Kidney (tissue), 14 donors: Measurements from ENCODE around the gene TMCO4. TPM values are rescaled to one million over a fixed set of nuclear protein-coding genes. Genes with fewer than 3 reads are reported as not detected.
A peak's percentile ranks its signal among the peaks of the same experiment; 100 is the strongest.

Experiments
- DNase-seq, 5 donors: peaks; one replicate each; pipeline ENCODE4 v3.0.0-alpha.2; 2013 to 2020
- FAIRE-seq: peaks from 2 replicates; lab custom pipeline; 2012; peaks lifted over from hg19 to GRCh38; lab: Jason Lieb, UNC
- H3K27ac ChIP-seq, 2 donors: one replicate each; pipeline ENCODE4 v1.7.0; 2013; ENCODE audit warnings: low read depth in 2 of 2, low read length in 2 of 2, inconsistent platforms in 1 of 2
- H3K27me3 ChIP-seq: one replicate; pipeline ENCODE4 v1.7.1; 2013; ENCODE audit warnings: low read length, inconsistent platforms; ENCODE audit not compliant: control insufficient read depth, insufficient read depth
- H3K36me3 ChIP-seq, 3 donors: one replicate each; pipeline versions ENCODE4 v1.7.0 to v1.7.1; 2013; ENCODE audit warnings: low read length in 3 of 3, control low read depth in 1 of 3, inconsistent platforms in 1 of 3; ENCODE audit not compliant: insufficient read depth in 3 of 3, control insufficient read depth in 2 of 3
- H3K4me1 ChIP-seq, 3 donors: one replicate each; pipeline versions ENCODE4 v1.7.0 to v1.7.1; 2013; ENCODE audit warnings: low read length in 3 of 3, inconsistent platforms in 1 of 3, low read depth in 1 of 3; ENCODE audit not compliant: control insufficient read depth in 2 of 3, insufficient read depth in 2 of 3
- H3K4me3 ChIP-seq, 3 donors: one replicate each; pipeline versions ENCODE4 v1.7.0 to v1.8.1; 2013; ENCODE audit warnings: low read length in 3 of 3, control low read depth in 1 of 3, inconsistent platforms in 1 of 3
- H3K9ac ChIP-seq, 3 donors: one replicate each; pipeline versions ENCODE4 v1.7.0 to v1.7.1; 2013; ENCODE audit warnings: low read length in 3 of 3, control low read depth in 1 of 3, inconsistent platforms in 1 of 3
- H3K9me3 ChIP-seq, 3 donors: one replicate each; pipeline versions ENCODE4 v1.7.0 to v1.7.1; 2013; ENCODE audit warnings: low read length in 3 of 3, control low read depth in 1 of 3, inconsistent platforms in 1 of 3; ENCODE audit not compliant: control insufficient read depth in 2 of 3, insufficient read depth in 1 of 3
- CTCF ChIP-seq: IDR thresholded peaks from 3 replicates; pipeline ENCODE4 v1.5.1; 2012; ENCODE audit warnings: mild to moderate bottlenecking, moderate library complexity, borderline replicate concordance; ENCODE audit not compliant: insufficient read depth; ENCODE audit errors: extremely low read depth
- intact Hi-C: fragments of 100-400 bp; cut with DNase I; formaldehyde crosslinking; loops from one replicate; pipeline ENCODE4 v1.11.1; 2022
- polyA plus RNA-seq: library from polyadenylated mRNA; stranded (reverse); fragments of 350-450 nt; fragmentation: Illumina TruSeq; extraction: RNeasy Lipid Tissue Mini Kit (QIAGEN cat#74804); gene quantifications from one replicate; pipeline ENCODE4 v1.2.3, GENCODE V29; 2014; ENCODE audit warnings: low read depth, low replicate concordance; ENCODE audit not compliant: insufficient read depth
- total RNA-seq: library from RNA; stranded (reverse); fragmentation: NEBNext Ultra II Directional; extraction: Animal tissue kit (Norgen Biotek cat#: 25700); gene quantifications from one replicate; pipeline ENCODE4 v1.2.1, GENCODE V29; 2021
- donor health status: control.
- donor health status: control.
- donor health status: control.
- donor health status: control.
- donor health status: control.
- donor health status: DM: yes; HTN: yes; CAD: no.
- donor health status: Normal renal cell carcinoma (clear cell type).

The TMCO4 gene
- total and polyA plus RNA-seq, 2 donors from 2014 or later: 35.0 to 36.5 TPM

DNA sequence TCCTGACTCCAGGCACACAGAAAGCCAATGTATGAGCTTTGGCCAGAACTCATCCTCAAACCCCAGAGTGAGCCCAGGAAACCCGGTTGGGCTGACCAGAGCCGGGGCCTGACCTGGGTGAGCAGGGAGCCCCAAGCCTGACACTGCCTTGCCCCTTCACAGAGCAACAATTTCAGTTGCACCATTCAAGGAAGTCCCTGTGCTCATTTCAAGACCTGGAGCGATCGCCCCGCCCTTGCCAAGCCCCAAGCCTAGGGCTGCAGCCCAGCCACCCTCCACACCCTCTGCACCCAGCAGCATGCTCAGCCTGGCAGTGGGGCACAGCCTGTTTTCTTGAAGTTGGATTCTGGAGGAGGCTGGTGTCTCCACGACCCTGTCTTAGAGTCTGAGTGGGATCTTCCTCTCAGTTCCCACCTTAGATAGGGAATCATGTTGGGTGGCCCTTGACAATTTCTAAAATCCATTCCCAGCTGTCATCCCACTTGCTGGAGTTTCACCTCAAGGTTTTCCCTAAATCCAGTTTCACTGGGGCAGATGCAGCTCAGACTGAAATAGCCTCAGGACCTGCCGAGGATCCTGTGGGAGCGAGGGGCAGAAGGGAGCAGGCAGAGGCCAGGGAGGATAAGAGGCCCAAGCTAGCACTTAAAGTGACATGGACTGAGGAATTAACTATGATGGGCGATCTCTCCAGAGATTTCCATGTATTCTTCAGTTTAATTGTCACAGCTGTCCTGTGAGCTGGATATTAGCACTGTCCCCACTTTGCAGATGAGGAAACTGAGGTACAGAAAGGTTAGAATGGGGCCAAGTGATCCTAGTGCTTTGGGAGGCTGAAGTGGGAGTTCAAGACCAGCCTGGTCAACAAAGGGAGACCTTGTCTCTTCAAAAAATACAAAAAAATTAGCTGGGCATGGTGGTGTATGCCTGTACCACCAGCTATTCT, 153.1 kb downstream of the TMCO4 start:
- Histone ChIP-seq H3K36me3 (no peaks in the 10 kb centered on the region), H3K27me3 (no peaks in the 10 kb centered on the region), H3K9ac (no peak overlapping the region), H3K9me3 (no peaks in the 10 kb centered on the region), H3K27ac (no peak overlapping the region), H3K4me1 (peaks cover 0 to 15% (median 4%) of the 10 kb centered on the region in 3 donors), H3K4me3 (no peak overlapping the region)
- FAIRE-seq (no peak), DNase-seq (peak in 1 of 5 donors; percentile 77)
- intact Hi-C loops: loop anchor here (10.0 kb wide), 1 partner anchor 162 kb away; the partner anchor contains the start of gene CAPZB
- TF ChIP-seq CTCF: no peak

DNA sequence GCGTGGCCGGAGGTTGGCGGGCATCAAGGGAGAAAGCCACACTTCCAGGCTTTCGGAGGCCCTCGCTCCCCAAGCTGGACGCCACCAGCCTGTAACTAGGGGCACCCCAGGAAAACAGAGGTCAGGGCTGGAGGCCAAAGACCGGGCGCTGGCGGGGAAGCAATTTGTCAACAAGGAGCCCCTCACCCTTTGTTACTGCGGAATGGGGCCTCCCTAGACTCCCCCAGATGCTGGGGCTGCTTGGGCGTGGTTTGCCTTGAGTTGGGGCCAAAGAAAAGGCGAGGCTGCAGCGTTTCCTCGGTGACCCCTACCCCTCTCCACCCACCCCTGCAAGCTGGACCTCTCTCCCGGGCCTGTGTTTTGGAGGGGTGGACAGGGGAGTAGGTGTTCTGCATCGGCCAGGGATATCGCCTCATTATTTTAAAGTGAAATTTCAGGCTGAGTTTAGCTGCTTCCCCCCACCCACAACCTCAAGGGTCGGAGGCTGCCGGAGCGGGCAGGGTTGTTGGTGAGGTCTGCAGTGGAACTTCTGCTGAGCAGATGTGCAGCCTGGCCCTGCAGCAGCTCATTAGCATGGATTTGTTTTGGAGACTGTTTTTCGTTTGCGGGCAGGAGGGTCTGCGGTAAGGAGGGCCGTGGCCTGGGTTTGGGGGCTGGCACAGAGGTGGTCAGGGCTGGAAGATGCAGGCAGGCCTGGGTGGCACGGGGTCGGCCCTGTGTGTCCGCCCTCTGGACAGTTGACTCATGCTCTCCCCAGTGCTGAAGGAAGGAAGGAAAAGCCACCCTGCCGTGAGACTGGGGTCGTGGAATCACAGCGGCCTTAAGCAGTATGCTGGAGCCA, 154.1 kb downstream of the TMCO4 start:
- no peaks in the 10 kb centered on the region for H3K27me3 ChIP-seq
- H3K9ac ChIP-seq: peak overlapping the region in 1 of 3 donors; percentile 84
- peak in 2 of 5 donors; percentile 52 to 77 for DNase-seq
- peak overlapping the region in 1 of 2 donors; percentile 32 for H3K27ac ChIP-seq
- intact Hi-C loops: loop anchor here (10.0 kb wide), 1 partner anchor 161 kb away; the partner anchor contains the start of gene CAPZB
- no peak for TF ChIP-seq CTCF
- no peak for FAIRE-seq
- peaks cover 0 to 17% (median 8%) of the 10 kb centered on the region in 3 donors for H3K4me1 ChIP-seq
- H3K36me3 ChIP-seq: no peaks in the 10 kb centered on the region
- no peaks in the 10 kb centered on the region for H3K9me3 ChIP-seq
- H3K4me3 ChIP-seq: peak overlapping the region in 1 of 3 donors; percentile 67

- DNase-seq (peak; percentile 56 to 83 (median 67)), FAIRE-seq (no peak)
- peaks cover 0 to 20% (median 11%) of the 10 kb centered on the region in 3 donors for H3K4me1 ChIP-seq
These were observed 154.9 kb downstream of the TMCO4 start for GRCh38 chr1:19644681-19645410.

More at GRCh38 chr1:19644681-19645410, 154.9 kb downstream of the TMCO4 start:
- Histone ChIP-seq H3K9ac (peak overlapping the region; percentile 8 to 84 (median 40)), H3K4me3 (peak overlapping the region; percentile 34 to 67 (median 56)), H3K9me3 (no peaks in the 10 kb centered on the region), H3K27ac (peak overlapping the region; percentile 9 to 32), H3K27me3 (no peaks in the 10 kb centered on the region), H3K36me3 (no peaks in the 10 kb centered on the region)
- intact Hi-C loops: loop anchor here (10.0 kb wide), 1 partner anchor 160 kb away; the partner anchor contains the start of gene CAPZB
- no peak for TF ChIP-seq CTCF
